HepG2 (cell line): ENCODE data around the gene INAFM2. TPM values are rescaled to one million over a fixed set of nuclear protein-coding genes. Genes with fewer than 3 reads are reported as not detected.

Experiments used
- ATAC-seq: fragments of 200-7000 bp; cut with Tn5 transposase; 3 replicates; pipeline ENCODE4 v1.9.1; 2020; ENCODE audit warnings: mild to moderate bottlenecking, moderate library complexity
- BruUV-seq: library from RNA; stranded (reverse); fragments of 400-500 nt; replicated peaks from 2 replicates; lab custom pipeline; 2021; lab: Mats Ljungman, UMichigan
- CTCF ChIA-PET: fragments of 300-600 bp; formaldehyde crosslinking; extraction: SDS; loops from one replicate; lab custom pipeline; 2021; ENCODE audit warnings: low total read pairs, inconsistent platforms, low intra/inter-chr PET ratio; lab: Yijun Ruan, JAX
- POLR2A ChIA-PET: fragments of 350-600 bp; sonication (Branson Sonifier 250); formaldehyde crosslinking; loops from one replicate; lab custom pipeline; 2020; ENCODE audit warnings: antibody characterized with exemption, inconsistent platforms; lab: Yijun Ruan, JAX
- DNase-seq: peaks from one replicate; pipeline ENCODE4 v3.0.0-alpha.2; 2015; ENCODE audit warnings: low spot score
- FAIRE-seq: peaks from 3 replicates; lab custom pipeline; 2011; peaks lifted over from hg19 to GRCh38; lab: Jason Lieb, UNC
- H2AFZ ChIP-seq: one replicate; pipeline ENCODE4 v1.6.1; 2011; ENCODE audit warnings: low read length, inconsistent platforms
- H3K27ac ChIP-seq: fragments of 300-600 bp; 3 replicates; pipeline ENCODE4 v1.8.0; 2011; ENCODE audit warnings: mixed run types, mild to moderate bottlenecking, mixed read lengths, low read length, inconsistent platforms; ENCODE audit not compliant: insufficient read depth; ENCODE audit errors: extremely low read length
- H3K27me3 ChIP-seq, 2 experiments: fragments of 200-600 bp in 1 of 2; 2 replicates in 1 of 2; 3 replicates in 1 of 2; pipeline versions ENCODE4 v1.6.0 to v1.8.0; 2011; ENCODE audit warnings: low read length in 2 of 2, mild to moderate bottlenecking in 2 of 2, moderate library complexity in 2 of 2, inconsistent platforms in 1 of 2; ENCODE audit not compliant: insufficient read depth in 2 of 2, control insufficient read depth in 1 of 2
- H3K36me3 ChIP-seq, 2 experiments: fragments of 200-600 bp in 1 of 2; replicated peaks in 1 of 2; 2 replicates in 1 of 2; 3 replicates in 1 of 2; pipeline versions ENCODE4 v1.5.1 to v1.8.0; 2011; ENCODE audit warnings: low read length in 2 of 2, inconsistent platforms in 1 of 2; ENCODE audit not compliant: insufficient read depth in 2 of 2, control insufficient read depth in 1 of 2
- H3K4me1 ChIP-seq: 2 replicates; pipeline ENCODE4 v1.5.1; 2012; ENCODE audit warnings: low read length, inconsistent platforms; ENCODE audit not compliant: insufficient read depth
- H3K4me2 ChIP-seq: 2 replicates; pipeline ENCODE4 v1.6.0; 2011; ENCODE audit warnings: low read depth, low read length, inconsistent platforms
- H3K4me3 ChIP-seq, 3 experiments: fragments of 200-600 bp in 1 of 3; sonication (generic), shearing (Covaris generic) in 1 of 3; replicated peaks in 1 of 3; 2 replicates each; pipeline ENCODE4 v1.5.1; 2011 to 2016; ENCODE audit warnings: low read length in 3 of 3, inconsistent platforms in 2 of 3, low read depth in 2 of 3, mild to moderate bottlenecking in 2 of 3, control low read depth in 1 of 3, mixed read lengths in 1 of 3; ENCODE audit not compliant: insufficient read depth in 1 of 3
- H3K79me2 ChIP-seq: one replicate; pipeline ENCODE4 v1.6.1; 2011; ENCODE audit warnings: low read length, inconsistent platforms; ENCODE audit not compliant: insufficient read depth
- H3K9ac ChIP-seq: 2 replicates; pipeline ENCODE4 v1.6.0; 2011; ENCODE audit warnings: mild to moderate bottlenecking, low read depth, low read length, inconsistent platforms; ENCODE audit not compliant: insufficient read depth
- H3K9me3 ChIP-seq: 2 replicates; pipeline ENCODE4 v1.5.1; 2012; ENCODE audit warnings: mild to moderate bottlenecking, low read length
- H4K20me1 ChIP-seq: 2 replicates; pipeline ENCODE4 v1.6.0; 2011; ENCODE audit warnings: inconsistent platforms, mild to moderate bottlenecking, low read length, moderate library complexity; ENCODE audit not compliant: insufficient read depth
- FOXM1 ChIP-seq: sonication (generic); formaldehyde crosslinking; IDR thresholded peaks from 2 replicates; pipeline ENCODE4 v1.5.0; 2020; ENCODE audit warnings: missing genetic modification reagents
- HCFC1 ChIP-seq: fragments of 150-350 bp; IDR thresholded peaks from 2 replicates; pipeline ENCODE4 v1.6.1; 2014; ENCODE audit warnings: low read depth, low read length
- ISL2 ChIP-seq: sonication (generic); formaldehyde crosslinking; IDR thresholded peaks from 2 replicates; pipeline ENCODE4 v1.5.0; 2020; ENCODE audit warnings: missing genetic modification reagents
- KAT2B ChIP-seq: fragments of 150-350 bp; IDR thresholded peaks from 2 replicates; pipeline ENCODE4 v1.6.1; 2014; ENCODE audit warnings: low read depth, low read length, borderline replicate concordance
- MBNL3 ChIP-seq: fragments of 250-450 bp; sonication (Bioruptor Pico); conservative IDR thresholded peaks from 2 replicates; pipeline ENCODE4 v1.8.0; 2022; ENCODE audit warnings: mild to moderate bottlenecking, inconsistent platforms
- NONO ChIP-seq, 2 experiments: fragments of 450-650 bp in 1 of 2; sonication (generic) in 1 of 2; formaldehyde crosslinking in 1 of 2; IDR thresholded peaks in 1 of 2; conservative IDR thresholded peaks in 1 of 2; 2 replicates each; pipeline versions ENCODE4 v1.6.1 to v1.8.0; 2017 to 2022; ENCODE audit warnings: mild to moderate bottlenecking in 1 of 2, missing genetic modification reagents in 1 of 2, moderate library complexity in 1 of 2
- TRAFD1 ChIP-seq: sonication (generic); formaldehyde crosslinking; IDR thresholded peaks from 2 replicates; pipeline ENCODE4 v1.5.1; 2020; ENCODE audit warnings: missing genetic modification reagents, mild to moderate bottlenecking, borderline replicate concordance
- TRIM24 ChIP-seq: sonication (generic); formaldehyde crosslinking; IDR thresholded peaks from 2 replicates; pipeline ENCODE4 v1.8.0; 2022; ENCODE audit warnings: mild to moderate bottlenecking, missing genetic modification reagents
- ZBTB37 ChIP-seq: sonication (generic); formaldehyde crosslinking; IDR thresholded peaks from 2 replicates; pipeline ENCODE4 v1.4.0; 2020; ENCODE audit warnings: mild to moderate bottlenecking, missing genetic modification reagents
- ZIK1 ChIP-seq: sonication (generic); formaldehyde crosslinking; IDR thresholded peaks from 2 replicates; pipeline ENCODE4 v1.5.0; 2020; ENCODE audit warnings: mild to moderate bottlenecking, low read depth, missing genetic modification reagents, borderline replicate concordance
- ZNF570 ChIP-seq: sonication (generic); formaldehyde crosslinking; IDR thresholded peaks from 2 replicates; pipeline ENCODE4 v1.4.0; 2020; ENCODE audit warnings: mild to moderate bottlenecking, missing genetic modification reagents, borderline replicate concordance
- ZNF577 ChIP-seq: sonication (generic); formaldehyde crosslinking; IDR thresholded peaks from 2 replicates; pipeline ENCODE4 v1.4.0; 2020; ENCODE audit warnings: mild to moderate bottlenecking, low read depth, missing genetic modification reagents, borderline replicate concordance
- ZNF768 ChIP-seq: sonication (generic); formaldehyde crosslinking; IDR thresholded peaks from 2 replicates; pipeline ENCODE4 v1.4.0; 2020; ENCODE audit warnings: missing genetic modification reagents
- WGBS: methylation state at CpG from one replicate; pipeline ENCODE4 v1.1.6; 2017; ENCODE audit warnings: low lambda C conversion rate; 5-methylcytosine and 5-hydroxymethylcytosine counted together
- in situ Hi-C: cut with HindIII; loops from 2 replicates; pipeline ENCODE4 v1.10.0; 2017; ENCODE audit warnings: low pct_unique_long_range_greater_than_20kb; ENCODE audit not compliant: extremely low pct_ligation_motif_present
- intact Hi-C: fragments of 100-400 bp; cut with micrococcal nuclease; formaldehyde crosslinking; loops from one replicate; pipeline ENCODE4 v1.10.0; 2022; ENCODE audit not compliant: unreplicated experiment
- polyA plus RNA-seq, 8 experiments: library from polyadenylated mRNA; depleted of rRNA in 3 of 8; stranded (reverse) in 7 of 8; unstranded in 1 of 8; fragments of >200 nt; fragmentation: Illumina TruSeq in 4 of 8; extraction: Trizol in 4 of 8; gene quantifications; 2 replicates each; pipeline versions ENCODE4 v1.2.1 to v1.2.3, GENCODE V29; 2011 to 2016; ENCODE audit warnings: low read depth in 4 of 8, missing spikeins in 1 of 8, mixed read lengths in 1 of 8; ENCODE audit not compliant: insufficient read depth in 1 of 8
- total RNA-seq, 5 experiments: library from RNA; depleted of rRNA; stranded (reverse); fragments of >200 nt; fragmentation: Illumina TruSeq; extraction: Trizol; gene quantifications; 2 replicates each; pipeline ENCODE4 v1.2.3, GENCODE V29; 2016; ENCODE audit warnings: low read depth in 1 of 5

The INAFM2 gene
- total and polyA plus RNA-seq, 2 of the 13 experiments (the other 11 are each of a cell fraction or from before 2014, with no cell fraction given): 5.5 to 6.5 TPM

- no peak for FAIRE-seq
- H2AFZ ChIP-seq: no peak overlapping the region
- no peak for ATAC-seq
- H3K27ac ChIP-seq: no peak overlapping the region
- TF ChIP-seq KAT2B (no peak), ZIK1 (peak; percentile 19; the same call in 1 of the 2 replicates)
- intact Hi-C loops (no loop called here), in situ Hi-C loops (no loop called here)
- H3K4me2 ChIP-seq: peak overlapping the region; percentile 92
- no peaks in the 10 kb centered on the region for H4K20me1 ChIP-seq
- H3K4me1 ChIP-seq: peaks cover 12% of the 10 kb centered on the region
- peaks cover 11 to 77% of the 10 kb centered on the region in 2 experiments for H3K27me3 ChIP-seq
- no peaks in the 10 kb centered on the region for H3K36me3 ChIP-seq
- ChIA-PET POLR2A (no interaction called here), CTCF (interaction anchor here (1.6 kb wide), 1 partner anchor 28 kb away, joined by 6 read pairs; no protein-coding TSS in a partner anchor)
- no peak for DNase-seq
- no CpG with 5 or more reads among the region's 51 CpGs for WGBS
- no peaks in the 10 kb centered on the region for H3K79me2 ChIP-seq
- peak overlapping the region in 2 of 3 experiments; percentile 49 to 73; a peak in 4 of 6 replicates for H3K4me3 ChIP-seq
- BruUV-seq: no TSS peak
- no peak overlapping the region for H3K9ac ChIP-seq
- H3K9me3 ChIP-seq: no peaks in the 10 kb centered on the region
Measured at GRCh38 chr15:40281801-40282146, 41.7 kb upstream of the INAFM2 start.

- BruUV-seq: no TSS peak
- Histone ChIP-seq H2AFZ (no peak overlapping the region), H3K9ac (no peak overlapping the region), H3K27me3 (peaks cover 11 to 82% of the 10 kb centered on the region in 2 experiments), H3K4me1 (peaks cover 7% of the 10 kb centered on the region), H3K27ac (no peak overlapping the region), H4K20me1 (no peaks in the 10 kb centered on the region), H3K4me2 (peak overlapping the region; percentile 92), H3K36me3 (no peaks in the 10 kb centered on the region), H3K79me2 (no peaks in the 10 kb centered on the region), H3K4me3 (peak overlapping the region; percentile 49 to 73 (median 54); a peak in 5 of 6 replicates), H3K9me3 (no peaks in the 10 kb centered on the region)
- CTCF ChIA-PET: interaction anchor here (1.6 kb wide), 1 partner anchor 28 kb away, joined by 6 read pairs; no protein-coding TSS in a partner anchor
- FAIRE-seq (no peak), DNase-seq (peak; percentile 30), ATAC-seq (peak; percentile 75)
- in situ Hi-C loops: no loop called here
- intact Hi-C loops: no loop called here
- POLR2A ChIA-PET: no interaction called here
- WGBS: 0% methylated on average over 2 of the region's 92 CpGs
- TF ChIP-seq TRAFD1 (CRISPR knock-in tag) (no peak), TRIM24 (CRISPR knock-in tag) (no peak), MBNL3 (CRISPR knock-in tag) (no peak), HCFC1 (no peak), NONO (IDR thresholded peaks at IDR 0.05) (no peak), NONO (CRISPR knock-in tag; conservative IDR thresholded peaks at IDR 0.05) (no peak; the same call in 1 of the 2 replicates), ZBTB37 (CRISPR knock-in tag) (no peak), ZNF577 (CRISPR knock-in tag) (no peak), ISL2 (no peak), FOXM1 (CRISPR knock-in tag) (no peak), ZNF768 (peak; percentile 53; the same call in 1 of the 2 replicates), ZNF570 (CRISPR knock-in tag) (no peak)
Measured at GRCh38 chr15:40282147-40282868, 41.2 kb upstream of the INAFM2 start.
